Activated naive CD4-positive, alpha-beta T cell treated with anti-CD3 and anti-CD28 coated beads for 36 hours (primary cell): ENCODE measurements around the gene SMG1. TPM values are rescaled to one million over a fixed set of nuclear protein-coding genes. Genes with fewer than 3 reads are reported as not detected.
"Not testable (repeated sequence)": the region's sequence is repeated elsewhere in the genome, so short reads cannot be mapped to it uniquely, and the experiment has no call there.

ENCODE experiments used
- CTCF ChIA-PET: fragments of 350-600 bp; sonication (Branson Sonifier 250); formaldehyde crosslinking; loops from one replicate; lab custom pipeline; 2021; ENCODE audit warnings: antibody characterized with exemption; lab: Charles Lee
- DNase-seq: peaks from one replicate; pipeline ENCODE4 v3.0.0-alpha.2; 2020
- H3K27ac Mint-ChIP-seq: one replicate; pipeline ENCODE4 v1.8.0; 2021; ENCODE audit warnings: mild to moderate bottlenecking, mixed read lengths
- H3K27me3 Mint-ChIP-seq: one replicate; pipeline ENCODE4 v1.8.0; 2021; ENCODE audit warnings: low read depth, mixed read lengths
- H3K36me3 Mint-ChIP-seq: one replicate; pipeline ENCODE4 v1.8.0; 2021; ENCODE audit warnings: low read depth, mixed read lengths
- H3K4me1 Mint-ChIP-seq: one replicate; pipeline ENCODE4 v1.8.0; 2021; ENCODE audit warnings: low read depth, mixed read lengths
- H3K4me3 Mint-ChIP-seq: one replicate; pipeline ENCODE4 v1.8.0; 2021; ENCODE audit warnings: mild to moderate bottlenecking, moderate library complexity, mixed read lengths
- H3K9me3 Mint-ChIP-seq: one replicate; pipeline ENCODE4 v1.8.0; 2021; ENCODE audit warnings: mixed read lengths
- intact Hi-C: fragments of 100-400 bp; cut with micrococcal nuclease; formaldehyde crosslinking; loops from one replicate; pipeline ENCODE4 v1.15.1; 2023
- total RNA-seq, 2 experiments: library from RNA; stranded (reverse); gene quantifications; one replicate each; pipeline ENCODE4 v1.2.3, GENCODE V29; 2021

The SMG1 gene
- total RNA-seq, 2 experiments from 2014 or later: 96.7 to 106 TPM

- H3K4me3 Mint-ChIP-seq, H3K4me1 Mint-ChIP-seq, H3K36me3 Mint-ChIP-seq, DNase-seq, H3K9me3 Mint-ChIP-seq, H3K27me3 Mint-ChIP-seq, CTCF ChIA-PET, intact Hi-C loops, H3K27ac Mint-ChIP-seq: not testable (repeated sequence)
Measured at GRCh38 chr16:18930095-18930494, 3.9 kb upstream of the SMG1 start.

GRCh38 chr16:18928073-18928472 lies 1.9 kb upstream of the SMG1 start:
- H3K27me3 Mint-ChIP-seq, DNase-seq, H3K9me3 Mint-ChIP-seq, H3K4me3 Mint-ChIP-seq, H3K36me3 Mint-ChIP-seq, CTCF ChIA-PET: not testable (repeated sequence)
- H3K27ac Mint-ChIP-seq: peak overlapping the region; percentile 36
- peaks cover 18% of the 10 kb centered on the region for H3K4me1 Mint-ChIP-seq
- intact Hi-C loops: loop anchor here (5.0 to 10.0 kb wide), 2 partner anchors 39 to 63 kb away; no protein-coding TSS in a partner anchor

DNA sequence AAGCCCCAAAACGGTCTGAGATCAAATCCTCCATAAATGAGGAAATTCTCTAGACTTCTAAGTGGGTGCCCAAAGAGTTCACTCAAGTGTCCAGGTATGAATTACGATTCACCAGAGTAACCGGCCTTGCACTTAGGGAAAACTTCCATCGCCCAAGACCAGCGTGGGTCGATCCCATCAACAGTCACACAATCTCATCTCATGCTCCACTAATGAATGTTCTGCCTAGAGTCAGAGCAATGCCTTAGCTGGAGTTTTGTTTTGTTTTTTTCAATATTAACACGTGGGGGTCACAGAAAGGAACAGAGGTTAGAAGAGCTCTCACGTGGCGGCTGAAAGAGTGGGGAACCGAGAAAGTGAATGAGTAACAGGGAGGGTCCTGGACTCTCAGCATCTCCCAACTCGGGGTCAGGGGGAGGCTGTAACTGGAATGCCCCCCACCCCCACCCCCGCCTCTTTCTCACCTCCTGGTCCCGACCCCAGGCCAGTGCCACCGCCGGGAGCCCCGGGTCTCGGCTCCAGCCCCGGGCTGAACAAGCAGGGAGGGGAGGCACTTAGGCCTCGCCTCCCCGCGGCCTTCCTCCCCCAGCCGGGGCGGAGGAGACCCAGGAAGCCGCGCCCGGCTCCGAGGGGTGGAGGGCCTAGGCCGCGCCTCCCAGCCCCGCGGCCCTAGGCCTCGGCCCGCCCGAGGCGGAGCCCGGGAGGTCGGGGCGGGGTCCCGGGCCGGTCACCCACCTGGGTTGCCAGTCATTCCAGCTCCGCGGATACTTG lies 808 bp downstream of the SMG1 start:
- Mint-ChIP-seq H3K4me3 (peak overlapping the region; percentile 98), H3K27ac (peak overlapping the region; percentile 97), H3K4me1 (peaks cover 32% of the 10 kb centered on the region), H3K36me3 (peaks cover 13% of the 10 kb centered on the region)
- intact Hi-C loops: loop anchor here (5.0 to 10.0 kb wide), 2 partner anchors 42 to 61 kb away; no protein-coding TSS in a partner anchor
- CTCF ChIA-PET, H3K27me3 Mint-ChIP-seq, H3K9me3 Mint-ChIP-seq: not testable (repeated sequence)
- peak; percentile 59 for DNase-seq

DNA sequence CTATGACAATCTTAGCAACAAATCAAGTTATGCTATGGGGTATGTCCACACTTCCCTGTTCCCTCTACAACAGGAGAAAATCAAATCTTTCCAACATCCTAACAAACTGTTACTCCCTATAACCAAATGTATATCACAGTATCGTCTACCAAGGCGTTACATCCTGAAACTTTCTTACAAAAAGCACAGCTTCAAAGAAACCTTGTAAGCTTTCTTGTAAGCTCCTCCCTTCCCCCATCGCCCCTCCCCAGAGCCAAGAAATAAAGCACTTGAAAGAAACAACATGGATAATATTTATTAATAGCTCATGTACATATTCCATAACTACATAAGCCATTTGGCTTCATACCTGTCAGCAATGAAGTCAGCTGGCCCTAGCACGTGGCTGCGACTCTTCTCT lies 2.3 kb downstream of the SMG1 start:
- peak overlapping the region; percentile 72 for H3K27ac Mint-ChIP-seq
- H3K36me3 Mint-ChIP-seq: peaks cover 15% of the 10 kb centered on the region
- not testable (repeated sequence) for H3K9me3 Mint-ChIP-seq, H3K27me3 Mint-ChIP-seq
- intact Hi-C loops: loop anchor here (10.0 kb wide), 1 partner anchor 59 kb away; no protein-coding TSS in a partner anchor
- H3K4me3 Mint-ChIP-seq: peak overlapping the region; percentile 98
- peak; percentile 57 for DNase-seq
- peaks cover 40% of the 10 kb centered on the region for H3K4me1 Mint-ChIP-seq
- CTCF ChIA-PET: interaction anchor here (0.7 kb wide), 1 partner anchor 126 kb away, joined by 4 read pairs; no protein-coding TSS in a partner anchor

GRCh38 chr16:18923124-18923523 lies 3.1 kb downstream of the SMG1 start:
- Mint-ChIP-seq H3K4me1 (peaks cover 49% of the 10 kb centered on the region), H3K27ac (peak overlapping the region; percentile 72), H3K36me3 (peaks cover 20% of the 10 kb centered on the region), H3K4me3 (peak overlapping the region; percentile 98)
- peak; percentile 21 for DNase-seq
- H3K9me3 Mint-ChIP-seq, H3K27me3 Mint-ChIP-seq, CTCF ChIA-PET: not testable (repeated sequence)
- intact Hi-C loops: loop anchor here (10.0 kb wide), 1 partner anchor 58 kb away; no protein-coding TSS in a partner anchor

GRCh38 chr16:18909585-18909984 lies 16.6 kb downstream of the SMG1 start:
- peaks cover 33% of the 10 kb centered on the region for H3K4me1 Mint-ChIP-seq
- H3K4me3 Mint-ChIP-seq, DNase-seq, intact Hi-C loops, H3K27me3 Mint-ChIP-seq, CTCF ChIA-PET, H3K9me3 Mint-ChIP-seq, H3K27ac Mint-ChIP-seq: not testable (repeated sequence)
- peaks cover 12% of the 10 kb centered on the region for H3K36me3 Mint-ChIP-seq

- Mint-ChIP-seq H3K4me1 (peaks cover 32% of the 10 kb centered on the region), H3K36me3 (peaks cover 12% of the 10 kb centered on the region)
- CTCF ChIA-PET, H3K9me3 Mint-ChIP-seq, H3K27ac Mint-ChIP-seq, H3K27me3 Mint-ChIP-seq, intact Hi-C loops, DNase-seq, H3K4me3 Mint-ChIP-seq: not testable (repeated sequence)
Measured at GRCh38 chr16:18908716-18909115, 17.5 kb downstream of the SMG1 start.

DNA sequence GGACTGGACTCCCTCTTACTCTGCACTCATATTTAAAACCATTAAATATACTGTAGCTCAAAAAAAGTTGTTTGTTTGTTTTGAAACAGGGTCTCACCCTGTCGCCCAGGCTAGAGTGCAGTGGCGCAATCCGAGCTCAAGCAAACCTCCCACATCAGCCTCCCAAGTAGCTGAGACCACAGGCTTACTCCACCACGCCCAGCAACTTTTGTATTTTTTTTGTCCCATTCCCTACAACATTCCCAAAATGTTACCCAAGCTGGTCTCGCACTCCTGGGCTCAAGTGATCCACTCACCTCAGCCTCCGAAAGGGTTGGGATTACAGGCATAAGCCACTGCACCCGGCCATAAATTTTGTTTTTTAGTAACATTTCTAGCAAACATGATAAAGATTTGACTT lies 23.4 kb downstream of the SMG1 start:
- H3K4me3 Mint-ChIP-seq, intact Hi-C loops, H3K9me3 Mint-ChIP-seq, H3K27me3 Mint-ChIP-seq, DNase-seq, CTCF ChIA-PET: not testable (repeated sequence)
- Mint-ChIP-seq H3K27ac (peak overlapping the region; percentile 25), H3K4me1 (peaks cover 59% of the 10 kb centered on the region), H3K36me3 (peaks cover 13% of the 10 kb centered on the region)

DNA sequence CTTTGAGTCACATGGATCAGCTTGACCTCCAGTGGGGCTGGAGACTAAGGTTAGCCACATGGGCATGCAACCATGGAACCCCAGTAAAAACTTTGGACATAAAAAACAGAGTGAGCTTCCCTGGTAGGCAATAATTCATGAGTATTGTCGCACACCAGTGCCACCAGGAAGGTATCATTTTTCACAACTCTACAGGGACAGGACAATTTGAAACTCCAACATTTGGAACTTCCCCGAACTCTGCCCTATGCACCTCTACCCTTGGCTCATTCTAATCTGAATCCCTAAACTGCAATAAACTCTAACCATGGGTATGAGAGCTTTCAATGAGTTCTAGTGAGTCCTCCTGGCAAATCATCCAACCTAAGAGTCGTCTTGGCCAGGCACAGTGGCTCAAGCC lies 24.2 kb downstream of the SMG1 start:
- Mint-ChIP-seq H3K27ac (peak overlapping the region; percentile 41), H3K4me1 (peaks cover 56% of the 10 kb centered on the region), H3K36me3 (peaks cover 13% of the 10 kb centered on the region)
- CTCF ChIA-PET: interaction anchor here (0.6 kb wide), 1 partner anchor 19 kb away, joined by 4 read pairs; no protein-coding TSS in a partner anchor
- H3K9me3 Mint-ChIP-seq, H3K27me3 Mint-ChIP-seq, DNase-seq, H3K4me3 Mint-ChIP-seq, intact Hi-C loops: not testable (repeated sequence)

DNA sequence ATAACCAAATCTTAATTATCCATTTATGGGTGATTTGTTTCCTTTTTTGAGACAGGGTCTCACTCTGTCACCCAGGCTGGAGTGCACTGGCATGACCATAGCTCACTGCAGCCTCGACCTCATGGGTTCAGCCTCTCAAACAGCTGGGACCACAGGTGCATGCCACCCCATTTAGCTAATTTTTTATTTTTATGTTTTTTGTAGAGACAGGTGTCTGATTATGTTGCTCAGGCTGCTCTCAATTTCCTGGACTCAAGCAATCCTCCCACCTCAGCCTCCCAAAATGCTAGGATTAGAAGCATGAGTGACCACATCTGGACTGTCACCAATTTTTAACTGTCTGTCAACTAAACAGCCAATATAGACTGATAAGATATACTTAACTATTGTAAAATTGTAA lies 25.0 kb downstream of the SMG1 start:
- CTCF ChIA-PET, H3K4me3 Mint-ChIP-seq, DNase-seq: not testable (repeated sequence)

GRCh38 chr16:18884456-18884855 lies 41.8 kb downstream of the SMG1 start:
- Mint-ChIP-seq H3K27ac (peak overlapping the region; percentile 50), H3K36me3 (peaks cover 14% of the 10 kb centered on the region)
- peak; percentile 14 for DNase-seq
- intact Hi-C loops: loop anchor here (5.0 kb wide), 1 partner anchor 77 kb away; no protein-coding TSS in a partner anchor
- H3K4me3 Mint-ChIP-seq, CTCF ChIA-PET, H3K9me3 Mint-ChIP-seq, H3K27me3 Mint-ChIP-seq, H3K4me1 Mint-ChIP-seq: not testable (repeated sequence)

More for the DNA sequence above, 25.0 kb downstream of the SMG1 start:
- H3K36me3 Mint-ChIP-seq: peaks cover 13% of the 10 kb centered on the region
- peaks cover 51% of the 10 kb centered on the region for H3K4me1 Mint-ChIP-seq
- H3K27me3 Mint-ChIP-seq, intact Hi-C loops, H3K27ac Mint-ChIP-seq, H3K9me3 Mint-ChIP-seq: not testable (repeated sequence)

DNA sequence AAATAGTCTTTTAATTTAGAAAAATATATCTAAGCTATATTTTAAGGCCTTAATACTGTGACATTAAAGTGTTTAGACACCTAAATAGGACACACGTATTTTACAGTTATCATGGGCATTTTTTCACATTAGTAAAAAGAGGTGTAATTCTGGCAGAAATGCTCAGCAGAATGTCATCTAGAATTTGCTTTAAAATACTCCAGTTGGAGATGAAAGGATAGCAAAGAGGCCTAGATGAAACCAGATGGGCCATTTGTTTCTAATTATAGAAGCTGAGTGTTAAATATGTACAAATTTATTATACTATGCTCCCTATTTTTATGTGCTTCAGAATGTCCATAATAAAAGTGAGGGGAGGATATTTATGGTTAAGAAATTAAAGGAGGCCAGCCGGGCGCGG lies 48.5 kb downstream of the SMG1 start:
- H3K27me3 Mint-ChIP-seq, H3K9me3 Mint-ChIP-seq, DNase-seq, H3K4me3 Mint-ChIP-seq, intact Hi-C loops, CTCF ChIA-PET, H3K4me1 Mint-ChIP-seq, H3K27ac Mint-ChIP-seq: not testable (repeated sequence)
- peaks cover 23% of the 10 kb centered on the region for H3K36me3 Mint-ChIP-seq

- intact Hi-C loops, H3K4me1 Mint-ChIP-seq, H3K27ac Mint-ChIP-seq, H3K4me3 Mint-ChIP-seq, CTCF ChIA-PET, H3K27me3 Mint-ChIP-seq, DNase-seq, H3K9me3 Mint-ChIP-seq: not testable (repeated sequence)
- peaks cover 20% of the 10 kb centered on the region for H3K36me3 Mint-ChIP-seq
Measured at GRCh38 chr16:18877259-18877658, 48.9 kb downstream of the SMG1 start.
